T-cell (primary cell): ENCODE measurements around the gene COG4. TPM values are rescaled to one million over a fixed set of nuclear protein-coding genes. Genes with fewer than 3 reads are reported as not detected.

Experiments used
- ATAC-seq, 4 experiments: fragments of 200-7000 bp in 3 of 4; fragments of 150-1000 bp in 1 of 4; cut with Tn5 transposase; replicated peaks in 1 of 4; 1 replicate in 3 of 4; 2 replicates in 1 of 4; pipeline ENCODE4 v1.10.0; 2021; ENCODE audit warnings: moderate library complexity in 3 of 4, mild to moderate bottlenecking in 2 of 4, moderate number of reproducible peaks in 1 of 4
- CTCF ChIA-PET, 2 donors: fragments of 300-600 bp; sonication (Branson Sonifier 250); formaldehyde crosslinking; loops; one replicate each; lab custom pipeline; 2022; ENCODE audit warnings: antibody characterized with exemption in 2 of 2; lab: Charles Lee
- POLR2A ChIA-PET, 2 donors: fragments of 300-600 bp; sonication (Branson Sonifier 250); formaldehyde crosslinking; loops; one replicate each; lab custom pipeline; 2022; ENCODE audit warnings: antibody characterized with exemption in 2 of 2; lab: Charles Lee
- DNase-seq, 35 experiments: peaks; one replicate each; pipeline versions ENCODE4 v3.0.0 to v3.0.0-alpha.2; 2013 to 2023
- H3K27ac ChIP-seq: one replicate; pipeline ENCODE4 v1.5.1; 2013; ENCODE audit warnings: low read length
- H3K27me3 ChIP-seq, 2 experiments: replicated peaks in 1 of 2; 1 replicate in 1 of 2; 2 replicates in 1 of 2; pipeline versions ENCODE4 v1.6.1 to v1.7.0; 2013; ENCODE audit warnings: low read length in 1 of 2, mixed read lengths in 1 of 2; ENCODE audit not compliant: control insufficient read depth in 2 of 2, insufficient read depth in 2 of 2; ENCODE audit errors: extremely low read depth in 1 of 2
- H3K36me3 ChIP-seq, 2 donors: 1 replicate in 1 of 2; 2 replicates in 1 of 2; pipeline versions ENCODE4 v1.6.1 to v1.7.0; 2013; ENCODE audit warnings: low read length in 1 of 2; ENCODE audit not compliant: control insufficient read depth in 2 of 2, insufficient read depth in 1 of 2; ENCODE audit errors: extremely low read depth in 1 of 2
- H3K4me1 ChIP-seq, 2 experiments: 1 replicate in 1 of 2; 2 replicates in 1 of 2; pipeline versions ENCODE4 v1.6.1 to v1.7.0; 2013; ENCODE audit warnings: low read length in 2 of 2, mixed read lengths in 1 of 2; ENCODE audit not compliant: insufficient read depth in 2 of 2, control insufficient read depth in 1 of 2; ENCODE audit errors: extremely low read depth in 1 of 2
- H3K4me3 ChIP-seq, 2 donors: 1 replicate in 1 of 2; 2 replicates in 1 of 2; pipeline versions ENCODE4 v1.5.1 to v1.7.0; 2013; ENCODE audit warnings: mild to moderate bottlenecking in 2 of 2, low read length in 1 of 2, moderate library complexity in 1 of 2; ENCODE audit not compliant: control insufficient read depth in 1 of 2; ENCODE audit errors: extremely low read depth in 1 of 2
- H3K9me3 ChIP-seq: 2 replicates; pipeline ENCODE4 v1.7.0; 2013
- H3K27ac Mint-ChIP-seq, 2 donors: one replicate each; pipeline ENCODE4 v1.8.0; 2020 to 2021; ENCODE audit warnings: mild to moderate bottlenecking in 2 of 2, mixed read lengths in 2 of 2
- H3K27me3 Mint-ChIP-seq, 2 donors: one replicate each; pipeline ENCODE4 v1.8.0; 2021 to 2022; ENCODE audit warnings: mixed read lengths in 2 of 2
- H3K36me3 Mint-ChIP-seq: one replicate; pipeline ENCODE4 v1.8.0; 2021; ENCODE audit warnings: mixed read lengths
- H3K4me1 Mint-ChIP-seq, 3 donors: one replicate each; pipeline ENCODE4 v1.8.0; 2020 to 2022; ENCODE audit warnings: mixed read lengths in 3 of 3, mild to moderate bottlenecking in 1 of 3
- H3K4me3 Mint-ChIP-seq, 3 donors: one replicate each; pipeline ENCODE4 v1.8.0; 2020 to 2022; ENCODE audit warnings: mild to moderate bottlenecking in 3 of 3, mixed read lengths in 3 of 3, moderate library complexity in 3 of 3
- H3K9me3 Mint-ChIP-seq, 3 donors: one replicate each; pipeline ENCODE4 v1.8.0; 2020 to 2022; ENCODE audit warnings: mixed read lengths in 3 of 3
- WGBS: methylation state at CpG from one replicate; pipeline ENCODE4 v1.1.5; 2013; ENCODE audit warnings: missing lambda C conversion rate; ENCODE audit not compliant: insufficient coverage; 5-methylcytosine and 5-hydroxymethylcytosine counted together
- total RNA-seq, 35 experiments: library from RNA in 6 of 35; stranded (reverse) in 6 of 35; fragments of 120-200 nt in 1 of 35; gene quantifications; one replicate each; pipeline versions ENCODE4 v1.2.1 to v1.2.4 and lab custom pipeline; 2013 to 2026

The COG4 gene
- total RNA-seq, 5 donors from 2014 or later (not counting 1 experiment from before 2014, with no cell fraction given) = 49.5 to 70.6 (median 60.6) TPM

- H3K27ac ChIP-seq = no peak overlapping the region
- H3K27me3 Mint-ChIP-seq = no peaks in the 10 kb centered on the region
- H3K4me1 ChIP-seq = peaks cover 0 to 3% of the 10 kb centered on the region in 2 experiments
- H3K27me3 ChIP-seq = no peaks in the 10 kb centered on the region
- ATAC-seq = no peak
- DNase-seq = no peak
- peaks cover 16 to 17% of the 10 kb centered on the region in 2 donors for H3K36me3 ChIP-seq
- peaks cover 6 to 10% (median 9%) of the 10 kb centered on the region in 3 donors for H3K4me1 Mint-ChIP-seq
- POLR2A ChIA-PET = interaction anchor here in 1 of 2 donors (0.5 to 0.6 kb wide), 2 partner anchors 134 to 172 kb away, joined by 4 to 5 read pairs; no protein-coding TSS in a partner anchor
- no peak overlapping the region for H3K4me3 ChIP-seq
- no peaks in the 10 kb centered on the region for H3K9me3 ChIP-seq
- H3K4me3 Mint-ChIP-seq = no peak overlapping the region
- peaks cover 8% of the 10 kb centered on the region for H3K36me3 Mint-ChIP-seq
- H3K27ac Mint-ChIP-seq = no peak overlapping the region
- WGBS = 85% methylated on average over 8 of the region's 8 CpGs
- CTCF ChIA-PET = no interaction called here
- H3K9me3 Mint-ChIP-seq = no peaks in the 10 kb centered on the region
Measured at GRCh38 chr16:70460737-70461261, 62.6 kb downstream of the COG4 start.

GRCh38 chr16:70457446-70458166 lies 65.7 kb downstream of the COG4 start:
- Mint-ChIP-seq H3K27me3 (no peaks in the 10 kb centered on the region), H3K27ac (no peak overlapping the region), H3K4me3 (no peak overlapping the region), H3K4me1 (peaks cover 18 to 29% (median 22%) of the 10 kb centered on the region in 3 donors), H3K36me3 (no peaks in the 10 kb centered on the region), H3K9me3 (no peaks in the 10 kb centered on the region)
- no peak for ATAC-seq
- 100% methylated on average over 2 of the region's 5 CpGs for WGBS
- ChIA-PET POLR2A (interaction anchor here in 1 of 2 donors (0.7 kb wide), 1 partner anchor 24 kb away, joined by 3 read pairs; no protein-coding TSS in a partner anchor), CTCF (interaction anchor here in 1 of 2 donors (0.6 kb wide), 1 partner anchor 89 kb away, joined by 3 read pairs; no protein-coding TSS in a partner anchor)
- H3K9me3 ChIP-seq = no peaks in the 10 kb centered on the region
- H3K4me1 ChIP-seq = peaks cover 7 to 23% of the 10 kb centered on the region in 2 experiments
- H3K36me3 ChIP-seq = peaks cover 0 to 6% of the 10 kb centered on the region in 2 donors
- DNase-seq = no peak
- H3K27ac ChIP-seq = no peak overlapping the region
- H3K4me3 ChIP-seq = no peak overlapping the region
- H3K27me3 ChIP-seq = no peaks in the 10 kb centered on the region

GRCh38 chr16:70455910-70456309 lies 67.4 kb downstream of the COG4 start:
- Mint-ChIP-seq H3K4me3 (peak overlapping the region; percentile 84 to 91 (median 87)), H3K9me3 (no peaks in the 10 kb centered on the region), H3K27me3 (no peaks in the 10 kb centered on the region), H3K27ac (peak overlapping the region in 1 of 2 donors; percentile 25), H3K4me1 (peaks cover 18 to 27% (median 22%) of the 10 kb centered on the region in 3 donors), H3K36me3 (no peaks in the 10 kb centered on the region)
- H3K4me3 ChIP-seq = no peak overlapping the region
- POLR2A ChIA-PET = no interaction called here
- CTCF ChIA-PET = no interaction called here
- H3K9me3 ChIP-seq = no peaks in the 10 kb centered on the region
- DNase-seq = no peak
- WGBS = 100% methylated on average over 3 of the region's 7 CpGs
- no peaks in the 10 kb centered on the region for H3K36me3 ChIP-seq
- H3K27me3 ChIP-seq = peaks cover 0 to 2% of the 10 kb centered on the region in 2 experiments
- H3K27ac ChIP-seq = no peak overlapping the region
- ATAC-seq = no peak
- H3K4me1 ChIP-seq = peaks cover 7 to 23% of the 10 kb centered on the region in 2 experiments

DNA sequence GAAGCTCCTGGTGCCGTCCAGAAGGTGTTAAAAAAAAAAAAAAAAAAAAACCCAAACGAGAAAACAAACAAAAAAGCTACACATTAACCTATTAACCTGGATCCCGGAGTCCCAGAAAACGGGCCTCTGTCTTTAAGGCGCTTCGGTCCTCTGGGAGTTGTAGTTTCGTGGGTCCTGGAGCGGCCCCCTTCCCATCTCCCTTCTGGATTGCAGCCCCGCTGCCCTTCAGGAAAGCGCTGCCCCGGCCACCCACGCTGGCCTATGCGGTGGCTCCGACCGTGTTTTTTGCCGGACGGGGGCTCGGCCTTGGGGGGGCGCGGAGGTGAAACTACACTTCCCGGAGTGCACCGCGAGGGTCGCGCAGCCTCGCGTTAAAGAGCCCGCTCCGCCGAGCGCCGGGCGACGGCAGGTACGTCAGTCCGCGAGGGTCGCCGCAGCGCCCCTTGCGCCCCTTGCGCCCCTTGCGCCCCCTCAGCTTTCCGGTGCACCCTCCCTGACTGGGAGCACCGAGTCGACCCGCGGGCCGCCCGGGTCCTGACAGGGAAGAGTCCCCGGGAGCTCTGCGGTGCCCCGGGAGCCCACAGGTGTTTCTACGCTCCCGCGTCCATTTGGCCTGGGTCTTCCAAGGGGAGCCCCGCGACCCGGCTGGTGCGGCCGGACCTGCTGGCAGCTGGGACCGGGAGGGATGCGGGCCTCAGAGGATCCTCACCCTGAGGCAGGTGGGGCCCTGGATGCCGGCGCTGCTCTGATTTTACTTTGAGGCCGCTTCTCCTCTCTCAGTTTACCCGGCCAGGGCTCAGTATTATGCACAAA lies 68.9 kb downstream of the COG4 start, which contains the start of gene FCSK:
Gene FCSK, plus strand, starts transcription at position 374 of the 813 bp plus-strand sequence. CDS start 8,596 bp downstream, outside the sequence.
- DNase-seq (peak; percentile 9 to 81 (median 57)), ATAC-seq (peak; percentile 94 to 95 (median 95))
- WGBS = under 1% methylated on average over 57 of the region's 67 CpGs
- Histone ChIP-seq H3K27ac (peak within 1 kb of the TSS; percentile 92), H3K4me1 (peaks cover 7 to 23% of the 10 kb centered on the region in 2 experiments), H3K9me3 (no peaks in the 10 kb centered on the region), H3K27me3 (peaks cover 0 to 2% of the 10 kb centered on the region in 2 experiments), H3K36me3 (no peaks in the 10 kb centered on the region), H3K4me3 (peak within 1 kb of the TSS; percentile 93 to 98)
- Mint-ChIP-seq H3K36me3 (no peaks in the 10 kb centered on the region), H3K27ac (peak within 1 kb of the TSS; percentile 85 to 91), H3K9me3 (no peaks in the 10 kb centered on the region), H3K4me3 (peak within 1 kb of the TSS; percentile 84 to 91 (median 87)), H3K27me3 (no peaks in the 10 kb centered on the region), H3K4me1 (peaks cover 18 to 32% (median 28%) of the 10 kb centered on the region in 3 donors)
- CTCF ChIA-PET = interaction anchor here (0.6 to 1.9 kb wide), 8 partner anchors 22 to 302 kb away, joined by 3 to 6 read pairs (median 4); partner anchors contain the start of gene COG4 (in 1 of the 2)
- POLR2A ChIA-PET = interaction anchor here (0.6 to 1.5 kb wide), 9 partner anchors 18 to 199 kb away, joined by 3 to 11 read pairs (median 4); partner anchors contain the start of genes AARS1 (in 1 of the 2) and COG4 (in 1 of the 2)

DNA sequence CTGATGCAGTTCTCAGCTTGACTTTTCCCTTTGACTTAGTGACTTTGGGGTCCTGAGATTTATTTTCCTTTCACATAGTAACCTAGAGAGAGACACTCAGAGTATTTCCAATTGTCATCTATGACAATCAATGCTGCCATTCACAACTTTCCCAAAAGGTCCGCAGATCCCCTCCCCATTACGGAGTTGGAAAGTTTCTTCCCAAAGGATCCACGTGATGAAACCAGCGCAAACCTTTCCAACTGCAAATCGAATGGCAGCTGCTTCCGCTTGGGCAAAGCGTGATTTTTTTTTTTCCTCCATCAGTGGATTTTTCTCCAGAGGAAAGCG lies 69.5 kb downstream of the COG4 start:
- H3K27me3 ChIP-seq = peaks cover 0 to 2% of the 10 kb centered on the region in 2 experiments
- WGBS = 0% methylated on average over 5 of the region's 8 CpGs
- Mint-ChIP-seq H3K4me3 (peak overlapping the region; percentile 84 to 91 (median 87)), H3K27me3 (no peaks in the 10 kb centered on the region), H3K4me1 (peaks cover 18 to 32% (median 28%) of the 10 kb centered on the region in 3 donors), H3K36me3 (no peaks in the 10 kb centered on the region), H3K9me3 (no peaks in the 10 kb centered on the region), H3K27ac (peak overlapping the region; percentile 85 to 91)
- peaks cover 7 to 23% of the 10 kb centered on the region in 2 experiments for H3K4me1 ChIP-seq
- ChIA-PET CTCF (interaction anchor here in 1 of 2 donors (0.6 to 1.9 kb wide), 6 partner anchors 35 to 302 kb away, joined by 3 to 6 read pairs (median 4); partner anchors contain the start of gene COG4), POLR2A (interaction anchor here (0.6 to 1.5 kb wide), 9 partner anchors 18 to 200 kb away, joined by 3 to 11 read pairs (median 4); partner anchors contain the start of genes AARS1 (in 1 of the 2) and COG4 (in 1 of the 2))
- DNase-seq = no peak
- no peaks in the 10 kb centered on the region for H3K36me3 ChIP-seq
- H3K9me3 ChIP-seq = no peaks in the 10 kb centered on the region
- peak overlapping the region; percentile 92 for H3K27ac ChIP-seq
- H3K4me3 ChIP-seq = peak overlapping the region; percentile 93 to 98
- no peak for ATAC-seq
